HepG2 (cell line): ENCODE measurements around the gene C6orf136. TPM values are rescaled to one million over a fixed set of nuclear protein-coding genes. Genes with fewer than 3 reads are reported as not detected.

Experiments
- ATAC-seq: fragments of 200-7000 bp; cut with Tn5 transposase; 3 replicates; pipeline ENCODE4 v1.9.1; 2020; ENCODE audit warnings: mild to moderate bottlenecking, moderate library complexity
- BruUV-seq: library from RNA; stranded (reverse); fragments of 400-500 nt; replicated peaks from 2 replicates; lab custom pipeline; 2021; lab: Mats Ljungman, UMichigan
- CTCF ChIA-PET: fragments of 300-600 bp; formaldehyde crosslinking; extraction: SDS; loops from one replicate; lab custom pipeline; 2021; ENCODE audit warnings: low total read pairs, inconsistent platforms, low intra/inter-chr PET ratio; lab: Yijun Ruan, JAX
- POLR2A ChIA-PET: fragments of 350-600 bp; sonication (Branson Sonifier 250); formaldehyde crosslinking; loops from one replicate; lab custom pipeline; 2020; ENCODE audit warnings: antibody characterized with exemption, inconsistent platforms; lab: Yijun Ruan, JAX
- DNase-seq: peaks from one replicate; pipeline ENCODE4 v3.0.0-alpha.2; 2015; ENCODE audit warnings: low spot score
- FAIRE-seq: peaks from 3 replicates; lab custom pipeline; 2011; peaks lifted over from hg19 to GRCh38; lab: Jason Lieb, UNC
- H2AFZ ChIP-seq: one replicate; pipeline ENCODE4 v1.6.1; 2011; ENCODE audit warnings: low read length, inconsistent platforms
- H3K27ac ChIP-seq: fragments of 300-600 bp; 3 replicates; pipeline ENCODE4 v1.8.0; 2011; ENCODE audit warnings: mixed run types, mild to moderate bottlenecking, mixed read lengths, low read length, inconsistent platforms; ENCODE audit not compliant: insufficient read depth; ENCODE audit errors: extremely low read length
- H3K27me3 ChIP-seq, 2 experiments: fragments of 200-600 bp in 1 of 2; 2 replicates in 1 of 2; 3 replicates in 1 of 2; pipeline versions ENCODE4 v1.6.0 to v1.8.0; 2011; ENCODE audit warnings: low read length in 2 of 2, mild to moderate bottlenecking in 2 of 2, moderate library complexity in 2 of 2, inconsistent platforms in 1 of 2; ENCODE audit not compliant: insufficient read depth in 2 of 2, control insufficient read depth in 1 of 2
- H3K36me3 ChIP-seq, 2 experiments: fragments of 200-600 bp in 1 of 2; replicated peaks in 1 of 2; 2 replicates in 1 of 2; 3 replicates in 1 of 2; pipeline versions ENCODE4 v1.5.1 to v1.8.0; 2011; ENCODE audit warnings: low read length in 2 of 2, inconsistent platforms in 1 of 2; ENCODE audit not compliant: insufficient read depth in 2 of 2, control insufficient read depth in 1 of 2
- H3K4me1 ChIP-seq: 2 replicates; pipeline ENCODE4 v1.5.1; 2012; ENCODE audit warnings: low read length, inconsistent platforms; ENCODE audit not compliant: insufficient read depth
- H3K4me2 ChIP-seq: 2 replicates; pipeline ENCODE4 v1.6.0; 2011; ENCODE audit warnings: low read depth, low read length, inconsistent platforms
- H3K4me3 ChIP-seq, 3 experiments: fragments of 200-600 bp in 1 of 3; sonication (generic), shearing (Covaris generic) in 1 of 3; replicated peaks in 1 of 3; 2 replicates each; pipeline ENCODE4 v1.5.1; 2011 to 2016; ENCODE audit warnings: low read length in 3 of 3, inconsistent platforms in 2 of 3, low read depth in 2 of 3, mild to moderate bottlenecking in 2 of 3, control low read depth in 1 of 3, mixed read lengths in 1 of 3; ENCODE audit not compliant: insufficient read depth in 1 of 3
- H3K79me2 ChIP-seq: one replicate; pipeline ENCODE4 v1.6.1; 2011; ENCODE audit warnings: low read length, inconsistent platforms; ENCODE audit not compliant: insufficient read depth
- H3K9ac ChIP-seq: 2 replicates; pipeline ENCODE4 v1.6.0; 2011; ENCODE audit warnings: mild to moderate bottlenecking, low read depth, low read length, inconsistent platforms; ENCODE audit not compliant: insufficient read depth
- H3K9me3 ChIP-seq: 2 replicates; pipeline ENCODE4 v1.5.1; 2012; ENCODE audit warnings: mild to moderate bottlenecking, low read length
- H4K20me1 ChIP-seq: 2 replicates; pipeline ENCODE4 v1.6.0; 2011; ENCODE audit warnings: inconsistent platforms, mild to moderate bottlenecking, low read length, moderate library complexity; ENCODE audit not compliant: insufficient read depth
- ATM ChIP-seq: fragments of 450-650 bp; IDR thresholded peaks from 2 replicates; pipeline ENCODE4 v1.7.1; 2017; ENCODE audit warnings: mild to moderate bottlenecking, borderline replicate concordance
- NCOA1 ChIP-seq: sonication (generic); formaldehyde crosslinking; IDR thresholded peaks from 2 replicates; pipeline ENCODE4 v1.9.0; 2021; ENCODE audit warnings: missing genetic modification reagents
- NFRKB ChIP-seq: fragments of 450-650 bp; IDR thresholded peaks from 2 replicates; pipeline ENCODE4 v1.6.1; 2017
- POLR2A ChIP-seq, 2 experiments: IDR thresholded peaks; 2 replicates each; pipeline ENCODE4 v1.6.1; 2011; ENCODE audit warnings: low read depth in 2 of 2, low read length in 2 of 2, mild to moderate bottlenecking in 1 of 2, moderate library complexity in 1 of 2; ENCODE audit not compliant: insufficient read depth in 1 of 2
- POLR2AphosphoS5 ChIP-seq: IDR thresholded peaks from 2 replicates; pipeline ENCODE4 v1.6.1; 2012; ENCODE audit warnings: low read depth, low read length
- POLR2G ChIP-seq: fragments of 200-400 bp; formaldehyde crosslinking; IDR thresholded peaks from 2 replicates; pipeline ENCODE4 v1.6.1; 2018; ENCODE audit warnings: mild to moderate bottlenecking, low read depth, low read length, moderate library complexity
- SPEN ChIP-seq: sonication (generic); formaldehyde crosslinking; IDR thresholded peaks from 2 replicates; pipeline ENCODE4 v1.5.1; 2020; ENCODE audit warnings: low read depth, mild to moderate bottlenecking, missing genetic modification reagents
- ZFP36L1 ChIP-seq: sonication (generic); formaldehyde crosslinking; IDR thresholded peaks from 2 replicates; pipeline ENCODE4 v1.8.0; 2022; ENCODE audit warnings: mild to moderate bottlenecking, missing genetic modification reagents, moderate library complexity
- ZFP37 ChIP-seq: sonication (generic); formaldehyde crosslinking; IDR thresholded peaks from 2 replicates; pipeline ENCODE4 v1.4.0; 2020; ENCODE audit warnings: missing genetic modification reagents, borderline replicate concordance
- ZNF34 ChIP-seq: sonication (generic); formaldehyde crosslinking; IDR thresholded peaks from 2 replicates; pipeline ENCODE4 v1.4.0; 2020; ENCODE audit warnings: mild to moderate bottlenecking, missing genetic modification reagents, borderline replicate concordance
- ZNF430 ChIP-seq: sonication (generic); formaldehyde crosslinking; IDR thresholded peaks from 2 replicates; pipeline ENCODE4 v1.9.0; 2021; ENCODE audit warnings: mild to moderate bottlenecking, missing genetic modification reagents
- ZNF546 ChIP-seq: sonication (generic); formaldehyde crosslinking; conservative IDR thresholded peaks from 2 replicates; pipeline ENCODE4 v1.8.1; 2023; ENCODE audit warnings: mild to moderate bottlenecking, missing genetic modification reagents
- ZSCAN25 ChIP-seq: sonication (generic); formaldehyde crosslinking; IDR thresholded peaks from 2 replicates; pipeline ENCODE4 v1.8.0; 2022; ENCODE audit warnings: mild to moderate bottlenecking, missing genetic modification reagents
- WGBS: methylation state at CpG from one replicate; pipeline ENCODE4 v1.1.6; 2017; ENCODE audit warnings: low lambda C conversion rate; 5-methylcytosine and 5-hydroxymethylcytosine counted together
- in situ Hi-C: cut with HindIII; loops from 2 replicates; pipeline ENCODE4 v1.10.0; 2017; ENCODE audit warnings: low pct_unique_long_range_greater_than_20kb; ENCODE audit not compliant: extremely low pct_ligation_motif_present
- intact Hi-C: fragments of 100-400 bp; cut with micrococcal nuclease; formaldehyde crosslinking; loops from one replicate; pipeline ENCODE4 v1.10.0; 2022; ENCODE audit not compliant: unreplicated experiment
- polyA plus RNA-seq, 8 experiments: library from polyadenylated mRNA; depleted of rRNA in 3 of 8; stranded (reverse) in 7 of 8; unstranded in 1 of 8; fragments of >200 nt; fragmentation: Illumina TruSeq in 4 of 8; extraction: Trizol in 4 of 8; gene quantifications; 2 replicates each; pipeline versions ENCODE4 v1.2.1 to v1.2.3, GENCODE V29; 2011 to 2016; ENCODE audit warnings: low read depth in 4 of 8, missing spikeins in 1 of 8, mixed read lengths in 1 of 8; ENCODE audit not compliant: insufficient read depth in 1 of 8
- total RNA-seq, 5 experiments: library from RNA; depleted of rRNA; stranded (reverse); fragments of >200 nt; fragmentation: Illumina TruSeq; extraction: Trizol; gene quantifications; 2 replicates each; pipeline ENCODE4 v1.2.3, GENCODE V29; 2016; ENCODE audit warnings: low read depth in 1 of 5
- TF ChIP-seq, protein P1 (sequence below): sonication (generic); formaldehyde crosslinking; IDR thresholded peaks from 2 replicates; pipeline ENCODE4 v1.5.1; 2020; ENCODE audit warnings: mild to moderate bottlenecking, missing genetic modification reagents, borderline replicate concordance
- TF ChIP-seq, protein P2 (sequence below): sonication (generic); formaldehyde crosslinking; IDR thresholded peaks from 2 replicates; pipeline ENCODE4 v1.4.0; 2020; ENCODE audit warnings: missing genetic modification reagents
- TF ChIP-seq, protein P3 (sequence below): sonication (generic); formaldehyde crosslinking; IDR thresholded peaks from 2 replicates; pipeline ENCODE4 v1.4.0; 2020; ENCODE audit warnings: missing genetic modification reagents

C6orf136 gene
- total and polyA plus RNA-seq, 2 of the 13 experiments (the other 11 are each of a cell fraction or from before 2014, with no cell fraction given): 12.0 to 26.2 TPM

DNA sequence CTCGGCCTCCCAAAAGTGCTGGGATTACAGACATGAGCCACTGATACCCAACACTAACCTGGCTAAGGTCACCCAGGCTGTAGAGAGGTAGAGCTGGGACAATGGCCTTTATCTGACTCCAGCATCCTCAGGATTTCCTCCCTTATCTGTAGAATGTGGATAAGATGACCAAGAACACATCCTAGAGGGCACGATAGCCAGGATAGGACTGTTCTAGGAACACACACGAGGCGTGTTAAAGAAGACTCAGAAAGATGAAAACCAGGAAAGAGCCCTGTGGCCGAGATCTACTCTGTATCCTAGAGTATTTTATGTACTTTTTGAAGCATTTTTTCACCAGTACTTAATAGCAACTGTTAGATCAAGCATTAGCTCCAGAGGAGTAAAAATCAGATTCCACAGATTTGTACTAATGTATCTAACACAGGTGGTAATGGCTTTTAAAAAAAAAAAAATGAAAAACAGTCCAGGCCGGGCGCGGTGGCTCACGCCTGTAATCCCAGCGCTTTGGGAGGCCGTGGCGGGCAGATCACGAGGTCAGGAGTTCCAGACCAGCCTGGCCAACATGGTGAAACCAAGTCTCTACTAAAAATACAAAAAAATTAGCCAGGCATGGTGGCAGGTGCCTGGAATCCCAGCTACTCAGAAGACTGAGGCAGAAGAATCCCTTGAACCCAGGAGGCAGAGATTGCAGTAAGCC, 47.2 kb upstream of the C6orf136 start:
- POLR2A ChIA-PET: interaction anchor here (0.6 to 10.8 kb wide), 12 partner anchors 9 to 201 kb away, joined by 3 to 172 read pairs (median 5); partner anchors contain the start of genes ABCF1 and DHX16
- ATAC-seq: no peak
- Histone ChIP-seq H3K4me1 (no peaks in the 10 kb centered on the region), H3K79me2 (no peaks in the 10 kb centered on the region), H3K9ac (no peak overlapping the region), H2AFZ (no peak overlapping the region), H3K27ac (no peak overlapping the region), H3K36me3 (peaks cover 33 to 40% of the 10 kb centered on the region in 2 experiments), H3K4me2 (no peak overlapping the region), H3K4me3 (no peak overlapping the region), H3K27me3 (no peaks in the 10 kb centered on the region), H4K20me1 (no peaks in the 10 kb centered on the region), H3K9me3 (no peaks in the 10 kb centered on the region)
- FAIRE-seq: no peak
- intact Hi-C loops (no loop called here), in situ Hi-C loops (loop anchor here (5.0 kb wide), 1 partner anchor 117 kb away; no protein-coding TSS in a partner anchor)
- WGBS: 97% methylated on average over 13 of the region's 13 CpGs
- CTCF ChIA-PET: no interaction called here
- no TSS peak for BruUV-seq
- no peak for DNase-seq
- TF ChIP-seq ZNF430 (no peak), SPEN (CRISPR knock-in tag) (no peak), ZFP36L1 (CRISPR knock-in tag) (no peak), ZNF546 (CRISPR knock-in tag) (no peak), POLR2AphosphoS5 (peak; percentile 7; the same call in 1 of the 2 replicates), ATM (no peak), ZFP37 (CRISPR knock-in tag) (no peak), POLR2A (IDR thresholded peaks at IDR 0.05; ENCODE audit: insufficient read depth in 1 of 2, low read depth in 2 of 2, low read length in 2 of 2) (peak in 1 of 2 experiments; percentile 43; a peak in 1 of 4 replicates), NCOA1 (CRISPR knock-in tag) (no peak), NFRKB (no peak), ZSCAN25 (no peak), ZNF34 (CRISPR knock-in tag) (no peak), POLR2G (peak; percentile 58)
- TF ChIP-seq, protein P1, sequence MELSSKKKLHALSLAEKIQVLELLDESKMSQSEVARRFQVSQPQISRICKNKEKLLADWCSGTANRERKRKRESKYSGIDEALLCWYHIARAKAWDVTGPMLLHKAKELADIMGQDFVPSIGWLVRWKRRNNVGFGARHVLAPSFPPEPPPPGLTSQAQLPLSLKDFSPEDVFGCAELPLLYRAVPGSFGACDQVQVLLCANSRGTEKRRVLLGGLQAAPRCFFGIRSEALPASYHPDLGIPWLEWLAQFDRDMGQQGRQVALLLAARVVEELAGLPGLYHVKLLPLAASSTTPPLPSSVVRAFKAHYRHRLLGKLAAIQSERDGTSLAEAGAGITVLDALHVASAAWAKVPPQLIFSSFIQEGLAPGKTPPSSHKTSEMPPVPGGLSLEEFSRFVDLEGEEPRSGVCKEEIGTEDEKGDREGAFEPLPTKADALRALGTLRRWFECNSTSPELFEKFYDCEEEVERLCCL: no peak
- TF ChIP-seq, protein P2, sequence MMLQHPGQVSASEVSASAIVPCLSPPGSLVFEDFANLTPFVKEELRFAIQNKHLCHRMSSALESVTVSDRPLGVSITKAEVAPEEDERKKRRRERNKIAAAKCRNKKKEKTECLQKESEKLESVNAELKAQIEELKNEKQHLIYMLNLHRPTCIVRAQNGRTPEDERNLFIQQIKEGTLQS (CRISPR knock-in tag): no peak
- TF ChIP-seq, protein P3, sequence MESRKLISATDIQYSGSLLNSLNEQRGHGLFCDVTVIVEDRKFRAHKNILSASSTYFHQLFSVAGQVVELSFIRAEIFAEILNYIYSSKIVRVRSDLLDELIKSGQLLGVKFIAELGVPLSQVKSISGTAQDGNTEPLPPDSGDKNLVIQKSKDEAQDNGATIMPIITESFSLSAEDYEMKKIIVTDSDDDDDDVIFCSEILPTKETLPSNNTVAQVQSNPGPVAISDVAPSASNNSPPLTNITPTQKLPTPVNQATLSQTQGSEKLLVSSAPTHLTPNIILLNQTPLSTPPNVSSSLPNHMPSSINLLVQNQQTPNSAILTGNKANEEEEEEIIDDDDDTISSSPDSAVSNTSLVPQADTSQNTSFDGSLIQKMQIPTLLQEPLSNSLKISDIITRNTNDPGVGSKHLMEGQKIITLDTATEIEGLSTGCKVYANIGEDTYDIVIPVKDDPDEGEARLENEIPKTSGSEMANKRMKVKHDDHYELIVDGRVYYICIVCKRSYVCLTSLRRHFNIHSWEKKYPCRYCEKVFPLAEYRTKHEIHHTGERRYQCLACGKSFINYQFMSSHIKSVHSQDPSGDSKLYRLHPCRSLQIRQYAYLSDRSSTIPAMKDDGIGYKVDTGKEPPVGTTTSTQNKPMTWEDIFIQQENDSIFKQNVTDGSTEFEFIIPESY (CRISPR knock-in tag): peak; percentile 59; the same call in 1 of the 2 replicates
